Esophagus mucosa (tissue), 1 donor: ENCODE measurements around the gene NLRX1. TPM values are rescaled to one million over a fixed set of nuclear protein-coding genes. Genes with fewer than 3 reads are reported as not detected.
A peak's percentile ranks its signal among the peaks of the same experiment; 100 is the strongest.
"Not testable (repeated sequence)": the region's sequence is repeated elsewhere in the genome, so short reads cannot be mapped to it uniquely, and the experiment has no call there.

Source experiments
- ATAC-seq: fragments of 200-7000 bp; cut with Tn5 transposase; one replicate; pipeline ENCODE4 v1.9.1; 2020
- total RNA-seq: library from RNA; stranded (reverse); gene quantifications from one replicate; pipeline ENCODE4 v1.2.4, GENCODE V29; 2023
- donor health status: DM: yes; HTN: yes; CAD: no.

Gene NLRX1
- total RNA-seq, 1 donor from 2014 or later, result 60.3 TPM

DNA sequence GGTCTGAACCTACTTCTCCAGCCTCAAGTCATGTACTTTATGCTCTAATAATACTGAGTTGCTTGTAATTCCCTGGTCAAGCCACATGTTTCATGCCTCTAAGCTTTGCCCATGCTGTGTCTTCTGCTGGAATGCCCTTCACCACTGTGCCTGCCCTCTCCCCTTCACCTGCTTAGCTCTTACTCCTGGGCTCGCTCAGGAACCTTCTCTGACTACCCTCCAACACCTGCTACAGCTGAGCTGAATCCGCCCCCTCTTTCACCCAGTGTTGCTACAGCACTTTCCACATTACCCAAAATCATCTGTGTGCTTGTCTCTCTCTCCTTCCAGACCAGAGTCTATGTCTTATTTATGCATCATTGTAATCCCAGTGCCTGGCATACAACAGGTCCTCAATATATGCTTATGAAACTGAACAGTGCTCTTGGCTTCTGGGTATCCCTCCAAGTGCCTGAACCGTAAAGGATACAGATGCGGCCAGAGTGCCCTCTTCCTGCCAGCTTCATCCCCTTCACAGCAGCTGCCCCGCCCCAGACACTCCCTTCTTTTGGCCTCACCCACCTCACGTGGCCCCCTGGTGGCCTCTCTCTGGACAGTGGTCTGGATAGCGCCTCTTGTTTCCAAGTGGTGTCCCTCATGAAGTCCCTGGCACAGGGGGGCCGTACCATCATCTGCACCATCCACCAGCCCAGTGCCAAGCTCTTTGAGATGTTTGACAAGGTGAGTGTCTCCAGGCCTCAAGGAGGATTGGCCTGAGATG lies 12.6 kb upstream of the NLRX1 start:
- no peak for ATAC-seq

DNA sequence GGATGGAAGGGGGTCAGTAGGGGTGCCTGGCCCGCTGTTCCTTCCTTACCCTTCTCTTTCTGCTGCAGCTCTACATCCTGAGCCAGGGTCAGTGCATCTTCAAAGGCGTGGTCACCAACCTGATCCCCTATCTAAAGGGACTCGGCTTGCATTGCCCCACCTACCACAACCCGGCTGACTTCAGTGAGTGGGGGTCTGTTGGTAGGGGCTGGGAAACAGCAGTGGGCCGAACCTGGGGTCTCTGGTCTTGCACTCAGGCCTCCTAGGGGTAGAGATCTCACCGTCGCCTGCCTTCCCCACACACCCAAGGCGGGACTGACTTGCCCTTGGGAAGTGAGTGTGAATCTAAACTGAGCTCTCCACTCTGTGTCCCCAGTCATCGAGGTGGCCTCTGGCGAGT lies 12.0 kb upstream of the NLRX1 start:
- ATAC-seq, result peak; percentile 4

DNA sequence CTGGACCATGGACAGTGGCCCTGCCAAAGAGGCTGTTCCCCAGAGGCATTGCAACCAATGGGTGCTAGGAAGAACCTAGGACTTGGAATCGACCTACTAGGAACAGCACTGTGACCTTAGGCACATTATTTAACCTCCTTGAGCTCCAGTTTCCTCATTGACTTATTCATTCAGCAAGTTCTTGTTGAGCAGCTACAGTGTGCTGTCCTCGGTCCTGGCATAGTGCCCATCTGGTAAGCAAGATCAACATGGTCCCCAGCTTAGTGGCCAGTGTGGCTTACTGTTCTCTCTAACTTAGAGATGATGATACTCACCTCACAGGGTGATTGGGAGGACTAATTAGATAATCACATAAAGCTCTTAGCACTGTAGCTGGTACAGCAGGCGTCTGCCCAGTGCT lies 11.5 kb upstream of the NLRX1 start:
- peak; percentile 44 for ATAC-seq

GRCh38 chr11:119158467-119158866 lies 10.1 kb upstream of the NLRX1 start:
- ATAC-seq, result no peak

GRCh38 chr11:119160151-119160550 lies 8.4 kb upstream of the NLRX1 start:
- ATAC-seq, result no peak

- no peak for ATAC-seq
Observed at GRCh38 chr11:119161871-119162270, 6.7 kb upstream of the NLRX1 start.

- ATAC-seq, result peak; percentile 64
Observed at GRCh38 chr11:119166368-119167076, 2.0 kb upstream of the NLRX1 start.

- not testable (repeated sequence) for ATAC-seq
Observed at GRCh38 chr11:119167077-119167458, 1.5 kb upstream of the NLRX1 start.

GRCh38 chr11:119167933-119168332 lies 592 bp upstream of the NLRX1 start:
- peak; percentile 91 for ATAC-seq

GRCh38 chr11:119169282-119169719 lies 776 bp downstream of the NLRX1 start:
- peak; percentile 17 for ATAC-seq

- ATAC-seq, result no peak
Observed at GRCh38 chr11:119172513-119172912, 4.0 kb downstream of the NLRX1 start.

DNA sequence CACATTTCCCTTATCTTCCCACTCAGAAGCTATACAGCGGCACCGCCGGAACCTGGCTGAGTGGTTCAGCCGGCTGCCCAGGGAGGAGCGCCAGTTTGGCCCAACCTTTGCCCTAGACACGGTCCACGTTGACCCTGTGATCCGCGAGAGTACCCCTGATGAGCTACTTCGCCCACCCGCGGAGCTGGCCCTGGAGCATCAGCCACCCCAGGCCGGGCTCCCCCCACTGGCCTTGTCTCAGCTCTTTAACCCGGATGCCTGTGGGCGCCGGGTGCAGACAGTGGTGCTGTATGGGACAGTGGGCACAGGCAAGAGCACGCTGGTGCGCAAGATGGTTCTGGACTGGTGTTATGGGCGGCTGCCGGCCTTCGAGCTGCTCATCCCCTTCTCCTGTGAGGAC lies 4.9 kb downstream of the NLRX1 start:
- no peak for ATAC-seq

DNA sequence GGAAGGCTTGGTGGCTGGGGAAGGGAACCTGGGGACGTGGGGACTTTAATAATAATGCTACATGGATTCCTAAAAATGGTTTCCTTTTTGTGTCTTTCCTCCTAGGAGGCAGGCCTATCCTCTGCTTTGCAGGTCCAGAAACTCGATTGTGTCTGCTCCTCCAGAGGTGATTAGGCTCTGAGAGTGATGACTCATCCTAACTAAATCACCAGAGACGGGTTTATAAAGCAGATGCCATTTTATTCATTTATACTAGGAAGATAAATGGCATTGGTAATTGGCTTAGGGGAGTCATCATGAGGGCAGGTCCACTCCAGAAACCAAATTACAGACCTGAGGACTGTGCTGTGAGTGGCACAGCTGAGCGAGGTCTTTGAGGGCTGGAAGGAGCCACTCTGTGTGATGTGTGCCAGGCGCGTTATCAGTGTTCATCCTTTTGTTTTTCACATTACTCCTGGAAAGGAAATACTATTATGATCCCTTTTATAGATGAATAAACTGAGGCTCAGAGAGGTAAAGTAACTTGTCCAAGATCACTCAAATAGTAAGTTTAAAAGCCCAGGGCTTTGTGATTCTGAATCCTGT lies 7.1 kb downstream of the NLRX1 start:
- ATAC-seq, result peak; percentile 50

GRCh38 chr11:119178166-119178680 lies 9.7 kb downstream of the NLRX1 start:
- ATAC-seq, result no peak

DNA sequence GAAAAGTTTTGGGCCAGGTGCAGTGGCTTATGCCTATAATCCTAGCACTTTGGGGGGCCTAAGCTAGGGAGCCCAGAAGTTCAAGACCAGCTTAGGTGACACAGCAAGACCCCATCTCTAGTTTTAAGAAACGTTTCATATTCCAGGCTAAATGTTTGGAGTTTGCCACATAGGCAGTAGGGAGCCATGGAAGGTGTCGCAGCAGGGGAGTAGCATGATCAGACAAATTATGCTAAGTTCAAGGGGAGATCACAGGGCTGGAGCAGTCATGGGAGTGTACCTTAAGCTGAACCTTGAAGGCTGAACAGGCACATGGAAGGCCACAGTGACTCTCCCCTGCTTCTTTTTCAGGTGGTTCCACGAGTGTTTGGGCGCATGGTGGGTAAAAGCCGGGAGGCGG lies 10.8 kb downstream of the NLRX1 start:
- no peak for ATAC-seq

GRCh38 chr11:119179983-119180382 lies 11.5 kb downstream of the NLRX1 start:
- peak; percentile 54 for ATAC-seq

DNA sequence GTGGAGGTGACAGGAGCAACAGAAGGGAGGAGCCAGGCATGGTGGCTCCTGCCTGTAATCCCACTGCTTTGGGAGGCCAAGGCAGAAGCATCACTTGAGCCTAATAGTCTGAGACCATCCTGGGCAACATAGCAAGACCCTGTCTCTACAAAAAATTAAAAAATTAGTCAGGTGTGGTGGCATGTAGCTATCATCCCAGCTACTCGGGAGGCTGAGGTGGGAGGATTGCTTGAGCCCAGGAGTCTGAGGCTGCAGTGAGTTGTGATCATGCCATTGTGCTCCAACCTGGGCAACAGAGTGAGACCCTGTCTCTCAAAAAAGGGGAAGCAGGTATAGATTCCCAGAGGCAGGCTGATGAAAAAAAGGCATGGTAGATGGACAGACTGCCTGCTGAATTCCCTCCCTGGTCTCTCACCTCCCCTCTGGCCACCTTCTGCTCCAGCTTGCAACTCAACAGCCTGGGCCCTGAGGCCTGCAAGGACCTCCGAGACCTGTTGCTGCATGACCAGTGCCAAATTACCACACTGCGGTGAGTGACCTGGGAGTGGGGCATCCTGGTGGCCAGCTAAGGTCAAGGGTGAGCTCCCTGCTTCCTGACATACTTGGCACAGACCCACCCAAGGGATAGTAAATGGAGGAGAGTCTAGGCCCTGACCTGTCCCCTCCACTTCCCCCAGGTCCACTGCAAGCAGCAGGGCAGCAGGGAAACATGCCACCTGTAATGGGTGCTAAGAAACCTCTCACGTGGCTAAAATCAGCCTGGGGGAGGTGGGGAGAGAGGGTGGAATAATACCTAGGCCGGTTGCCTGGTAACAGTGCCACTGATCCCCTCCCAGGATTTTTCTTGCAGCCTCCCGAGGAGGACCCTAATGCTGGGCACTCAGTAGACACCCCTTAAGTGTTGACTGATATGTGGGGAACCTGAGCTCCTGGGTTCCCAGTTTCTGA lies 12.5 kb downstream of the NLRX1 start:
- ATAC-seq, result no peak

GRCh38 chr11:119181677-119182412 lies 13.3 kb downstream of the NLRX1 start:
- no peak for ATAC-seq

DNA sequence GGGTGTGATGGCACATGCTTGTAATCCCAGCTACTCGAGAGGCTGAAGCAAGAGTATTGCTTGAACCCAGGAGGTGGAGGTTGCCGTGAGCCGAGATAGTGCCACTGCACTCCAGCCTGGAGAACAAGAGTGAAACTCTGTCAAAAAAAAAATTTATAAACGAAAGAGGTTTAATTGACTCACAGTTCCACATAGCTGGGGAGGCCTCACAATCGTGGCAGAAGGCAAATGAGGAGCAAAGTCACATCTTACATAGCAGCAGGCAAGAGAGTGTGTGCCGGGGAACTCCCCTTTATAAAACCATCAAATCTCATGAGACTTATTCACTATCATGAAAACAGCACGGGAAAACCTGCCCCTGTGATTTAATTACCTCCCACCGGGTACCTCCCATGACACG lies 15.9 kb downstream of the NLRX1 start:
- not testable (repeated sequence) for ATAC-seq

- ATAC-seq, result no peak
Observed at GRCh38 chr11:119185981-119186634, 17.6 kb downstream of the NLRX1 start.
